ENCODE measurements around the gene HAAO. TPM values are rescaled to one million over a fixed set of nuclear protein-coding genes. Genes with fewer than 3 reads are reported as not detected.

The HAAO gene
- polyA plus RNA-seq, 1 experiment = 3.1 TPM

DNA sequence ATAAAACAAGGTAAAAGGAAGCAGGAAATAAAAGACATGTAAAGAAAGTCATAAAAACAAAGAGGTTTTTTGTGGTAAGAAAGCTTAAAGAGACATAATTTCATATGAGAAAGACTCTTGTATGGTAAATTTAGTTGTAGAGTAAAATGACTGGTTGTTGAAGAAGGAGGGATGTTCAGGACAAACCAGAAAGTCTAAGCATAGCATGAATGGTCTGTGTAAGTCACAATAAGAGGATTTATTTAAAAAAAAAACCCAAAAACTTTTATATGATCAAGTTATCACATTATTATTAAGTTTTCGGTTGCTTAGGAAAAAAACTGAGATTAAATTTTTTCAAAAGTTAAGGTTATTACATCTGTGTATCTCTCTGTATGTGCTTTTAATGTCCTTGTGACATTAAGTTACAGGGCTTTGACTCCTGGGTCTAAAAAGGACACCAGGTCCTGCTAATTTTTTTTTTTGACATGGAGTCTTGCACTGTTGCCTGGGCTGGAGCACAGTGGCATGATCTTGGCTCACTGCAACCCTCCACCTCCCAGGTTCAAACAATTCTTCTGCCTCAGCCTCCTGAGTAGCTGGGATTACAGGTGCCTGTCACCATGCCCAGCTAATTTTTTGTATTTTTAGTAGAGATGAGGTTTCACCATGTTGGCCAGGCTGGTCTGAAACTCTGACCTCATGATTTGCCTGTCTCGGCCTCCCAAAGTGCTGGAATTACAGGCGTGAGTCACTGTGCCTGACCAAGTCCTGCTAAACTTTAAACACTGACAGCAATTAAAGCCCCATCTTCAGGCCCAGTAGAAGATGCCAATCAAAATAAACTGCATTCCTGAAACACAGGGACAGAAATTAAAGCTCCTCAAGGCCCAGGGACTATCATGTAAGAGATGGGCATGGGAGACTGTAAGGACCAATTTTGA lies 14.2 kb downstream of the HAAO start:
- ChIA-PET CTCF (interaction anchor here (0.7 to 1.1 kb wide), 2 partner anchors 14 to 799 kb away, joined by 3 to 13 read pairs; no protein-coding TSS in a partner anchor), POLR2A (no interaction called here)
- TF ChIP-seq CTCF (IDR thresholded peaks at IDR 0.05; ENCODE audit: low read depth, low read length) = no peak
- DNase-seq (ENCODE audit: low read depth, low spot score) = no peak
- H3K27ac ChIP-seq (ENCODE audit: low read depth, low read length) = no peak overlapping the region
- peaks cover 3% of the 10 kb centered on the region for H3K27me3 ChIP-seq (ENCODE audit: control insufficient read depth, insufficient read depth, low read length)
- H3K9me3 ChIP-seq (ENCODE audit: control insufficient read depth, insufficient read depth, low read length) = peaks cover 5% of the 10 kb centered on the region
- H3K4me3 ChIP-seq (ENCODE audit: low read depth, low read length) = no peak overlapping the region

DNA sequence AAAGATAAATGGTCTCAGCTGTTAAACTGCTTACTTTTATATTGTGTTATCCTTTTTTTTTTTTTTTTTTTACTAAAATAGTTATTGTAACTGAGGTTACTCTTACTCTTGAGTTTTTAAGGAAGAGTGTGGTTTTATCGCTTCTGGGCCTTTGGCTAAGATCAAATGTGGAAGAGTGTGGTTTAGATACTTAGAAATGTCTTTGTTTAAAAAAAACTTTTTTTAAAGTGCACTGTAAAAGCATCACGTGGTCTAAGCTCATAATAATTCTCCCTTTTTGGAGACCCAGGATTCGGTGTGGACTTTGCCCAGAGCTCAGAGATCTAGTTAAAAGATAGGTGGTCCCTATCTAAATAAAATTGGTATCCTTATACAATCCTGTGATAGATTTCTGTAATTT lies 16.6 kb downstream of the HAAO start:
- no peak overlapping the region for H3K4me3 ChIP-seq (ENCODE audit: low read depth, low read length)
- no peaks in the 10 kb centered on the region for H3K27me3 ChIP-seq (ENCODE audit: control insufficient read depth, insufficient read depth, low read length)
- no peak for DNase-seq (ENCODE audit: low read depth, low spot score)
- H3K9me3 ChIP-seq (ENCODE audit: control insufficient read depth, insufficient read depth, low read length) = peaks cover 5% of the 10 kb centered on the region
- ChIA-PET POLR2A (no interaction called here), CTCF (interaction anchor here (0.7 kb wide), 1 partner anchor 699 kb away, joined by 4 read pairs; no protein-coding TSS in a partner anchor)
- no peak overlapping the region for H3K27ac ChIP-seq (ENCODE audit: low read depth, low read length)
- no peak for TF ChIP-seq CTCF (IDR thresholded peaks at IDR 0.05; ENCODE audit: low read depth, low read length)

- ChIA-PET CTCF (interaction anchor here (1.0 kb wide), 1 partner anchor 38 kb away, joined by 3 read pairs; no protein-coding TSS in a partner anchor), POLR2A (no interaction called here)
- peaks cover 5% of the 10 kb centered on the region for H3K9me3 ChIP-seq (ENCODE audit: control insufficient read depth, insufficient read depth, low read length)
- no peak for TF ChIP-seq CTCF (IDR thresholded peaks at IDR 0.05; ENCODE audit: low read depth, low read length)
- H3K27ac ChIP-seq (ENCODE audit: low read depth, low read length) = no peak overlapping the region
- no peak for DNase-seq (ENCODE audit: low read depth, low spot score)
- H3K4me3 ChIP-seq (ENCODE audit: low read depth, low read length) = no peak overlapping the region
- H3K27me3 ChIP-seq (ENCODE audit: control insufficient read depth, insufficient read depth, low read length) = no peaks in the 10 kb centered on the region
Observed at GRCh38 chr2:42775186-42775585, 17.2 kb downstream of the HAAO start.

DNA sequence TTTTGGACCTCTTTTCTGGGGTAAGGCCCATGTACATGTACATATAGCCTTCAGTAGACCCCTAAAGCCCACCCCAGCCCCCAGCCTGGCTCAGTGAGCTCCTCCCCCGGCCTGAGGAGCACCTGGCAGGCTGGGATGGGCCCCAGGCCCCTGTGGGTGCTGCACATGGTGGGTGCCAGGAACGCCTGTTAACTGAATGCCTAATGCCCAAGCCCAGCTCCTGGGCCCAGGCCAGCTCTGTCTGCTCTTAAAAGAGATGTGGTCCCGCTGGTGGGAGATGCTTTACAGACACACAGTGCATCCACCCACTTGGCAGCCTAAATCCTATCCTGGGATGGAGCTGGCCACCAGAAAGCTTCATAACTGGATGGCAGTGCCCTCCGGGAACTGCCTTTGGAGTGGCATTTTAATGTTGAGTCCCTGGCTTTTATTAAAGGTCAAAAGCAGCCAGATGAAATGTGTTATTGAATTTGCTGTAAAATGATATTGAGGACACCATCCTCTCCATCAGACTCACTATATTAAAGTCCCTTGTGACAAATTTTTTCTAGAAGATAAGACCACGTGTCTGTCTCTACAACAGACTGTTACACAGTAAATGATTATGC lies 20.7 kb downstream of the HAAO start:
- TF ChIP-seq CTCF (IDR thresholded peaks at IDR 0.05; ENCODE audit: low read depth, low read length) = no peak
- CTCF ChIA-PET = no interaction called here
- DNase-seq (ENCODE audit: low read depth, low spot score) = no peak
- POLR2A ChIA-PET = interaction anchor here (0.6 kb wide), 1 partner anchor 26 kb away, joined by 8 read pairs; no protein-coding TSS in a partner anchor
- Histone ChIP-seq H3K27me3 (ENCODE audit: control insufficient read depth, insufficient read depth, low read length) (no peaks in the 10 kb centered on the region), H3K9me3 (ENCODE audit: control insufficient read depth, insufficient read depth, low read length) (no peaks in the 10 kb centered on the region), H3K4me3 (ENCODE audit: low read depth, low read length) (no peak overlapping the region), H3K27ac (ENCODE audit: low read depth, low read length) (no peak overlapping the region)

Measured in AG04450 (cell line).